Fibroblast of pulmonary artery (primary cell): ENCODE results near the gene DDR2.

Experiments
- DNase-seq: peaks from one replicate; pipeline ENCODE4 v3.0.0-alpha.2; 2010; ENCODE audit warnings: low read depth
- H3K4me3 ChIP-seq: replicated peaks from 2 replicates; pipeline ENCODE4 v1.5.1; 2011; ENCODE audit warnings: low read depth, mild to moderate bottlenecking, control low read depth, low read length, moderate library complexity
- TF ChIP-seq, protein P1 (sequence below): IDR thresholded peaks from 2 replicates; pipeline ENCODE4 v1.5.1; 2011; ENCODE audit warnings: mild to moderate bottlenecking, control low read depth, low read length, inconsistent platforms; ENCODE audit errors: missing control alignments

DDR2 gene

DNA sequence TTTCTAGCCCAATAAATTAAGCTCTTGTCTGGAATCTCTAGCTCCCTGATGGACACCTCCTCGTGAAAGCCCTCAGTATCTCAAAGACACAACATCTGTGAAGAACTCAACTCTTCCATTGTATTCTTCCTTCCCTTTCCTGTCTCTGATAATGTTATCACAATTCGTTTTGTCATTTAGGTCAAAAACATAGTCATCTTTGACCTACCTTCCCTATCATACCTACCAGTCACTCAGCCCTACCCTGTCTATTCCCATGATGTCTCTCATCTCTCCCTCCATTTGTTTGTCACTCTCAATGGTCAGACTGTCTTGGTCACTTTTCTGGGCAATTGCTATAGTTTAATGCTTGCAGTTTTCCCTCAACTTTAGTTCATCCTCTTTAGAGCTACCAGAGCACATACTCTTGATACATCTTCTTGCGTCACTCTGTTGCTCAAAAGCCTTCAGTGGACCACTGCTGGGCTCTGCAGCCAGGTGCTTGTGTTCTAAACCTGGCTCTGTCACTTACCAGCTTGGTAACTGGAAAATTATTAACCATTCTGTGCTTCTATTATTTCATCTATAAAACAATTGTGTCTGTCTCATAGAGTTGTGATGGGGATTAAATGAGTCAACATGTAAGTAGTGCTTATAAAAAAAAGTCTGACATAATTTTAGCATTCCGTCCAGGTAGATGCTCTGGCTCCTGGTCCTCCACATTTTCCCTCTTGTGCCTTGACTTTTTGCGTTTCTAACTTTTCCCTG lies 39.6 kb downstream of the DDR2 start:
- H3K4me3 ChIP-seq, result no peak overlapping the region
- TF ChIP-seq, protein P1, sequence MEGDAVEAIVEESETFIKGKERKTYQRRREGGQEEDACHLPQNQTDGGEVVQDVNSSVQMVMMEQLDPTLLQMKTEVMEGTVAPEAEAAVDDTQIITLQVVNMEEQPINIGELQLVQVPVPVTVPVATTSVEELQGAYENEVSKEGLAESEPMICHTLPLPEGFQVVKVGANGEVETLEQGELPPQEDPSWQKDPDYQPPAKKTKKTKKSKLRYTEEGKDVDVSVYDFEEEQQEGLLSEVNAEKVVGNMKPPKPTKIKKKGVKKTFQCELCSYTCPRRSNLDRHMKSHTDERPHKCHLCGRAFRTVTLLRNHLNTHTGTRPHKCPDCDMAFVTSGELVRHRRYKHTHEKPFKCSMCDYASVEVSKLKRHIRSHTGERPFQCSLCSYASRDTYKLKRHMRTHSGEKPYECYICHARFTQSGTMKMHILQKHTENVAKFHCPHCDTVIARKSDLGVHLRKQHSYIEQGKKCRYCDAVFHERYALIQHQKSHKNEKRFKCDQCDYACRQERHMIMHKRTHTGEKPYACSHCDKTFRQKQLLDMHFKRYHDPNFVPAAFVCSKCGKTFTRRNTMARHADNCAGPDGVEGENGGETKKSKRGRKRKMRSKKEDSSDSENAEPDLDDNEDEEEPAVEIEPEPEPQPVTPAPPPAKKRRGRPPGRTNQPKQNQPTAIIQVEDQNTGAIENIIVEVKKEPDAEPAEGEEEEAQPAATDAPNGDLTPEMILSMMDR, result no peak
- no peak for DNase-seq

DNA sequence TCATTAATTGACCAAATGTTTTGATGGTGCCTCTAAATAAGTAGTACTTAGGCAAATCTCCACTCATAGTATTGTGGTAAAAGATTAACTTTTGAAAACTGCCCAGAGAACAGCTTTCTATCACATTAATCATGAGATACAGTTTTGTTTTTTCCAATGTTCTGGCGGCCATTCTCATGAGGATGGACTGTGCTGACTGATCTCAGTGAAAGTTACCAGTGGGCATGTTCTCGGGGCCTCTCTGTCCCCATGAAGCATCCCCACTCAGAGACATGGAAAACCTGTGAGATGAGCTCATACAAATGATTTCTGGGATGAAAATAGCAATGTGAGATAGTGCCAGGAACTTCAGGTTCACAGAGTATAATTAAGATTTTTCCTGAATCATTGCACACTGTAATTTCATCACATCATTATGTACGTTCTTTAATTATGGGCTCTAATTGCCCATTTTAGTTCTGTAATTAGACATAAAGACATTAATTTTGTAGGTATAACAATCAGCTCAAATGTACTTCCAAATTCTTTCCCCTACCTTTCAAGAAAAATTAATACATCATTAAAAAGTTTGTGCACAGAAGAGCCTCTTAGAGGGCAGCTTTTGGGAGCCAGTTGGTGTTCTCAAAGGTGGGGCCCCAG lies 40.5 kb downstream of the DDR2 start:
- no peak overlapping the region for H3K4me3 ChIP-seq
- TF ChIP-seq, protein P1, result no peak
- DNase-seq, result no peak

- TF ChIP-seq, protein P1, result no peak
- H3K4me3 ChIP-seq, result no peak overlapping the region
- peak; percentile 62 for DNase-seq
Measured at GRCh38 chr1:162674034-162674608, 41.9 kb downstream of the DDR2 start.

DNA sequence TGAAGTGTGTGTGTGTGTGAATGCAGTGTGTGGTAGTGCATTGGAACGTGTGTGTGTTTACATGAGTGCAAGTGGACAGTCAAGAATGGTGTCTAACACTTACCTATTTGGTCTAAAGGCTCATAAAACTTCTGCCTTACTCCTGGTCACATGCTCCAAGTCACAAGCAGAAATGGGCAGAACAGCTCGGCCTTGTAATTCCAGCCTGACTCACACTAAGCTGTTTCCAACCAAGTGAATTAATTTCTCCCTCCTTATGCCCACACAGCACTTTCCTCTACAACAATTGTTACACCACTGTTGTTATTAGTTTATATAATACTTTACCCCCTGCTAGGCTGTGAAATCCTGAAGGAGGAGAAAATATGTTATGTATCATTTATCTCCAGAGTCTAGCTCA lies 43.8 kb downstream of the DDR2 start:
- TF ChIP-seq, protein P1, result no peak
- DNase-seq, result peak; percentile 51
- H3K4me3 ChIP-seq, result no peak overlapping the region

DNA sequence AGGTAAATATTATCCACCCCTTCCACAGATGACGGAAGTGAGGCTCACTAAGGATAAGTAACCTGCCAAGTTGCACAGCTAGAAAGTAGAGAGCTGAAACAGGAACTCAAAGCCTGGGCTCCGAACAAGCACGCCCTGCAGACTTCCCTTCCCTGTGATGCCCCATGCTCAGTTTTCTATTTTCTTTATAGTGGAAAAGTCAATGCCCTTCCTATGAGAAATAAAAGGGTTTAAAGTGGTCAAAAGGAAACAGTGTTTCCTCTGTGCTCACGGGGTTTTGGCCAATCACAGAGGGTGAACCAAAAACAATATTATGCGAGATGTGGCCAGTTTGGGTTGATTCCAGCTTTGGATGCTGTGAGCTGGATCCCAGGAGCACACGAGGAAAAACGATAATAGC lies 44.5 kb downstream of the DDR2 start:
- TF ChIP-seq, protein P1, result no peak

DNA sequence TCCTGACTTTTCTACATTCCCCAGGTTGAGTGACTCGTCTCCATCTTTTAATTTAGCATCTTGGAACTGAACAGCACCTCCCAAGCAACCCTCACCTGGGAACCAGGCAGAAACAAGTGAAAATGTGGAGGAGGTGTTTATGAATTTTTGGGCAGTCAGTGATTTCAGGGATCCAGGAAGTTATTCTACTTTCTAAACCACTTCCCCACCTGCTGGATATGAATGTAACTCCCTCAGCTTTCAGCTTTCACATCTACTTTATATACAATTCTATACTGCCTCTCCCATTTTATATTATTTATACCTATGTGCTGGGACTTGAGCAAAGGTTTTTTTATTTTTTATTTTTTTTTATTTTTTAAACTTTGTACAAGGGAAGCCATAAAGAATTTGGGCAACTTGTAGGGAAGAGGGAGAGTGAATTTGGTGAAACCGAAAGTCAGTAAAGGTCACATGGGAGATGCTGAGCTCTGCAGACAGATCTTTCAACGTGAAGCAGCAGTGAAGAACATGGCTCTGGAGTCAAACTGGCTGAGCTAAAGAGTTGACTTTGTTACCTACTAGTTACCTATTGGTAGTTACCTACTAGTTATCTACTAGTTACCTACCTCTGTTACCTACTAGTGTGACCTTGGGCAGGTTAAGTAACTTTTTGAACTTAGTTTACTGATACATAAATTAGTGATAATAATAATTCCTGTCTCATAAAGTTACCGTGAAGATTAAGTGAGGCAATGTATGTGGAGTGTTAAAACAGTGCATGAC lies 45.5 kb downstream of the DDR2 start:
- no peak overlapping the region for H3K4me3 ChIP-seq
- DNase-seq, result no peak
- TF ChIP-seq, protein P1, result no peak

More for the DNA sequence above, 44.5 kb downstream of the DDR2 start:
- no peak overlapping the region for H3K4me3 ChIP-seq
- no peak for DNase-seq
